Peyer's patch (tissue), 4 donors: Measurements from ENCODE around the gene TFAP2A.

Experiments used
- POLR2A ChIP-seq, 2 donors: fragments of 450-650 bp; IDR thresholded peaks; one replicate each; pipeline ENCODE4 v1.5.1; 2017; ENCODE audit warnings: antibody characterized with exemption in 2 of 2, mild to moderate bottlenecking in 2 of 2, moderate library complexity in 2 of 2
- TF ChIP-seq, protein P1 (sequence below), 6 experiments: fragments of 450-650 bp in 4 of 6; fragments of 200-600 bp in 2 of 6; sonication (generic) in 1 of 6; IDR thresholded peaks; one replicate each; pipeline ENCODE4 v1.5.1; 2017 to 2019; ENCODE audit warnings: antibody characterized with exemption in 6 of 6, mild to moderate bottlenecking in 3 of 6, moderate library complexity in 1 of 6

DNA sequence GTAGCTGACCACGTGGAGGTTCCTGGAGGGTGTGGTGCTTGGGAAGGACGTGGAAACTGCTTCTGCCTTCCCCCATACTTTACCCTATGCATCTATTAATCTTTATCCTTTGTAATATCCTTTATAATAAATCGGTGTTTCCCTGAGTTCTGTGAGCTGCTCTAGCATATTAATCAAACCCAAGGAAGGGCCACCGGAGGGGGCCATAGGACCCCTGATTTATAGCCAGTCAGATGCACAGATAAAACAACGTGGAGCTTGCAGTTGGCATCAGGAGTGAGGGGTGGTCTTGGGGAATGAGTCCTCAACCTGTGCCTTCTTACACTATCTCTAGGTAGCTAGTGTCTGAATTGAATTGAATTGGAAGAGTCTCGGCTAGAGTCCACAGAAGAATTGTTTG lies 36.5 kb upstream of the TFAP2A start:
- TF ChIP-seq, protein P1, sequence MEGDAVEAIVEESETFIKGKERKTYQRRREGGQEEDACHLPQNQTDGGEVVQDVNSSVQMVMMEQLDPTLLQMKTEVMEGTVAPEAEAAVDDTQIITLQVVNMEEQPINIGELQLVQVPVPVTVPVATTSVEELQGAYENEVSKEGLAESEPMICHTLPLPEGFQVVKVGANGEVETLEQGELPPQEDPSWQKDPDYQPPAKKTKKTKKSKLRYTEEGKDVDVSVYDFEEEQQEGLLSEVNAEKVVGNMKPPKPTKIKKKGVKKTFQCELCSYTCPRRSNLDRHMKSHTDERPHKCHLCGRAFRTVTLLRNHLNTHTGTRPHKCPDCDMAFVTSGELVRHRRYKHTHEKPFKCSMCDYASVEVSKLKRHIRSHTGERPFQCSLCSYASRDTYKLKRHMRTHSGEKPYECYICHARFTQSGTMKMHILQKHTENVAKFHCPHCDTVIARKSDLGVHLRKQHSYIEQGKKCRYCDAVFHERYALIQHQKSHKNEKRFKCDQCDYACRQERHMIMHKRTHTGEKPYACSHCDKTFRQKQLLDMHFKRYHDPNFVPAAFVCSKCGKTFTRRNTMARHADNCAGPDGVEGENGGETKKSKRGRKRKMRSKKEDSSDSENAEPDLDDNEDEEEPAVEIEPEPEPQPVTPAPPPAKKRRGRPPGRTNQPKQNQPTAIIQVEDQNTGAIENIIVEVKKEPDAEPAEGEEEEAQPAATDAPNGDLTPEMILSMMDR (IDR thresholded peaks at IDR 0.05) = no peak
- TF ChIP-seq POLR2A (IDR thresholded peaks at IDR 0.05) = no peak
